Stimulated activated CD4-positive, alpha-beta T cell treated with anti-CD3 and anti-CD28 coated beads, Interleukin-4, amount 100 ng/mL, for 48 hours (primary cell): Measurements from ENCODE around the gene TEX30.
"Not testable (repeated sequence)": the region's sequence is repeated elsewhere in the genome, so short reads cannot be mapped to it uniquely, and the experiment has no call there.

ENCODE experiments used
- DNase-seq, 2 donors: peaks; one replicate each; pipeline ENCODE4 v3.0.0-alpha.2; 2020; ENCODE audit warnings: low read depth in 2 of 2

TEX30 gene

GRCh38 chr13:102773441-102774213 lies at the start of gene TEX30:
TSS of gene TEX30 (minus strand) at chr13:102773786. CDS start at chr13:102770026, 3,760 bp downstream.
- peak; percentile 76 to 82 for DNase-seq

GRCh38 chr13:102817907-102818306 lies 44.3 kb upstream of the TEX30 start:
- no peak for DNase-seq

GRCh38 chr13:102817241-102817640 lies 43.7 kb upstream of the TEX30 start:
- DNase-seq: no peak

- no peak for DNase-seq
Observed at GRCh38 chr13:102816708-102817107, 43.1 kb upstream of the TEX30 start.

- DNase-seq: no peak
Observed at GRCh38 chr13:102815788-102816187, 42.2 kb upstream of the TEX30 start.

- no peak for DNase-seq
Observed at GRCh38 chr13:102814793-102815192, 41.2 kb upstream of the TEX30 start.

GRCh38 chr13:102814025-102814607 lies 40.5 kb upstream of the TEX30 start:
- DNase-seq: no peak

GRCh38 chr13:102812611-102813287 lies 39.2 kb upstream of the TEX30 start:
- DNase-seq: no peak

GRCh38 chr13:102807699-102808098 lies 34.1 kb upstream of the TEX30 start:
- DNase-seq: no peak

GRCh38 chr13:102805680-102806079 lies 32.1 kb upstream of the TEX30 start:
- no peak for DNase-seq

GRCh38 chr13:102800145-102801041 lies 26.8 kb upstream of the TEX30 start:
- peak; percentile 79 to 82 for DNase-seq

GRCh38 chr13:102799426-102800144 lies 26.0 kb upstream of the TEX30 start:
- peak in 1 of 2 donors; percentile 6 for DNase-seq

- peak; percentile 75 to 83 for DNase-seq
Observed at GRCh38 chr13:102798581-102799425, 25.2 kb upstream of the TEX30 start, which contains the start of the genes BIVM and POGLUT2. TSS of gene BIVM (plus strand) at chr13:102799119. CDS start at chr13:102807268, 8,149 bp downstream. TSS of gene POGLUT2 (minus strand) at chr13:102798976. CDS start at chr13:102798670, 306 bp downstream.

GRCh38 chr13:102793611-102794355 lies 20.2 kb upstream of the TEX30 start:
- no peak for DNase-seq

GRCh38 chr13:102792396-102792795 lies 18.8 kb upstream of the TEX30 start:
- no peak for DNase-seq

GRCh38 chr13:102788683-102789082 lies 15.1 kb upstream of the TEX30 start:
- no peak for DNase-seq

GRCh38 chr13:102784483-102784882 lies 10.9 kb upstream of the TEX30 start:
- DNase-seq: no peak

GRCh38 chr13:102781591-102781990 lies 8.0 kb upstream of the TEX30 start:
- DNase-seq: no peak

GRCh38 chr13:102780656-102781055 lies 7.1 kb upstream of the TEX30 start:
- not testable (repeated sequence) for DNase-seq
